22Rv1 (cell line): ENCODE data around the gene NADSYN1.

Source experiments
- ZFX ChIP-seq: fragments of 450-650 bp; IDR thresholded peaks from 2 replicates; pipeline ENCODE4 v1.6.1; 2017; ENCODE audit warnings: antibody characterized with exemption, borderline replicate concordance
- TF ChIP-seq, protein P1 (sequence below): fragments of 450-650 bp; IDR thresholded peaks from 2 replicates; pipeline ENCODE4 v1.5.1; 2017; ENCODE audit warnings: mild to moderate bottlenecking

DNA sequence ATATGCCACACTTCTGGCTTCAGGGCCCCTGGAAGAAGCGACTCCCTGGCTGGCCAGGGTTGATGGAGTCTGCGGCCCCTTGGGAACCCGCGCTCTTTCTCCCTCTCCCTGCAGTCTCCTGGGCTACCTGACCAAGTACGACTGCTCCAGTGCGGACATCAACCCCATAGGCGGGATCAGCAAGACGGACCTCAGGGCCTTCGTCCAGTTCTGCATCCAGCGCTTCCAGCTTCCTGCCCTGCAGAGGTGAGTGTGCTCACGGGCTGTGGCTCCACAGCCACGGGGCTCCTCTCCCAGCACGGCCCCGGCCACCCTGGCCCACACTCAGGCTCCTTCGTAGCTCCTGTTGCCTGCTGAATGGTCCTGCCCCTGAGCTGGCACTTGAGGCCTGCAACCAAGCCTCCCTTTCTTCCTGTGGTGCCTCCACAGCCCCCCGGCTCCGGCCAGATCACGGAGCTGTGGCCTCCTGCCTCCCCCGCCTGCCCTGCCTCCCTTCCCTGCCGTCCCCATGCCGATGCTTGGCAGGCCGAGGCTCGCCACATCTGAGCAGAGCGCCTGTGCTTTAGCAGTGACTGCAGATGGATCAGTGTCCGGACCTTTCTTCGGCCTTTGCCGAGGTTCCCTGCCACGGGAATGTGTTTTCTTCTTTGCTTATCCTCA lies 37.9 kb downstream of the NADSYN1 start:
- TF ChIP-seq, protein P1, sequence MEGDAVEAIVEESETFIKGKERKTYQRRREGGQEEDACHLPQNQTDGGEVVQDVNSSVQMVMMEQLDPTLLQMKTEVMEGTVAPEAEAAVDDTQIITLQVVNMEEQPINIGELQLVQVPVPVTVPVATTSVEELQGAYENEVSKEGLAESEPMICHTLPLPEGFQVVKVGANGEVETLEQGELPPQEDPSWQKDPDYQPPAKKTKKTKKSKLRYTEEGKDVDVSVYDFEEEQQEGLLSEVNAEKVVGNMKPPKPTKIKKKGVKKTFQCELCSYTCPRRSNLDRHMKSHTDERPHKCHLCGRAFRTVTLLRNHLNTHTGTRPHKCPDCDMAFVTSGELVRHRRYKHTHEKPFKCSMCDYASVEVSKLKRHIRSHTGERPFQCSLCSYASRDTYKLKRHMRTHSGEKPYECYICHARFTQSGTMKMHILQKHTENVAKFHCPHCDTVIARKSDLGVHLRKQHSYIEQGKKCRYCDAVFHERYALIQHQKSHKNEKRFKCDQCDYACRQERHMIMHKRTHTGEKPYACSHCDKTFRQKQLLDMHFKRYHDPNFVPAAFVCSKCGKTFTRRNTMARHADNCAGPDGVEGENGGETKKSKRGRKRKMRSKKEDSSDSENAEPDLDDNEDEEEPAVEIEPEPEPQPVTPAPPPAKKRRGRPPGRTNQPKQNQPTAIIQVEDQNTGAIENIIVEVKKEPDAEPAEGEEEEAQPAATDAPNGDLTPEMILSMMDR: no peak
- TF ChIP-seq ZFX: no peak
